GM12878 (cell line): ENCODE data around the gene CTDP1. TPM values are rescaled to one million over a fixed set of nuclear protein-coding genes. Genes with fewer than 3 reads are reported as not detected.

Experiments used
- ATAC-seq: fragments of 200-7000 bp; cut with Tn5 transposase; 3 replicates; pipeline ENCODE4 v1.9.1; 2020; ENCODE audit warnings: mild to moderate bottlenecking, moderate library complexity
- BruUV-seq: library from RNA; stranded (reverse); fragments of 400-500 nt; replicated peaks from 2 replicates; lab custom pipeline; 2021; lab: Mats Ljungman, UMichigan
- CTCF ChIA-PET: fragments of 300-600 bp; sonication (Branson Sonifier 250); formaldehyde crosslinking; extraction: SDS; loops from one replicate; lab custom pipeline; 2021; ENCODE audit warnings: inconsistent platforms; lab: Yijun Ruan, JAX
- POLR2A ChIA-PET: fragments of 350-600 bp; formaldehyde crosslinking; extraction: SDS; loops from one replicate; lab custom pipeline; 2021; ENCODE audit warnings: inconsistent platforms; lab: Charles Lee
- RAD21 ChIA-PET: fragments of 300-600 bp; sonication (Branson Sonifier 250); formaldehyde crosslinking; loops from one replicate; lab custom pipeline; 2023; ENCODE audit warnings: antibody characterized with exemption; ENCODE audit not compliant: unreplicated experiment; lab: Charles Lee
- SMC1A ChIA-PET: fragments of 300-600 bp; sonication (Branson Sonifier 250); formaldehyde crosslinking; loops from one replicate; lab custom pipeline; 2023; ENCODE audit not compliant: unreplicated experiment, uncharacterized antibody; lab: Charles Lee
- DNase-seq: peaks from one replicate; pipeline ENCODE4 v3.0.0-alpha.2; 2011; ENCODE audit warnings: low read depth, low spot score
- FAIRE-seq: peaks from 3 replicates; lab custom pipeline; 2011; peaks lifted over from hg19 to GRCh38; lab: Jason Lieb, UNC
- H2AFZ ChIP-seq: 2 replicates; pipeline ENCODE4 v1.6.0; 2011; ENCODE audit warnings: low read depth, low read length, control low read depth; ENCODE audit not compliant: control insufficient read depth
- H3K27ac ChIP-seq: 2 replicates; pipeline ENCODE4 v1.5.1; 2011; ENCODE audit warnings: control low read depth; ENCODE audit not compliant: control insufficient read depth, insufficient read depth
- H3K27me3 ChIP-seq, 2 experiments: replicated peaks in 1 of 2; 2 replicates each; pipeline versions ENCODE4 v1.6.0 to v1.6.1; 2011; ENCODE audit warnings: low read length in 1 of 2; ENCODE audit not compliant: control insufficient read depth in 2 of 2, insufficient read depth in 2 of 2
- H3K36me3 ChIP-seq, 2 experiments: 2 replicates each; pipeline ENCODE4 v1.5.1; 2011; ENCODE audit warnings: low read length in 1 of 2; ENCODE audit not compliant: control insufficient read depth in 2 of 2, insufficient read depth in 2 of 2
- H3K4me1 ChIP-seq: 2 replicates; pipeline ENCODE4 v1.6.1; 2011; ENCODE audit warnings: mild to moderate bottlenecking, low read length, moderate library complexity, mixed read lengths; ENCODE audit not compliant: control insufficient read depth, insufficient read depth
- H3K4me2 ChIP-seq: 2 replicates; pipeline ENCODE4 v1.6.0; 2011; ENCODE audit warnings: control low read depth; ENCODE audit not compliant: control insufficient read depth, insufficient read depth
- H3K4me3 ChIP-seq: fragments of 200-600 bp; sonication (generic); 2 replicates; pipeline ENCODE4 v1.5.1; 2016
- H3K79me2 ChIP-seq: 2 replicates; pipeline ENCODE4 v1.6.0; 2011; ENCODE audit warnings: low read length; ENCODE audit not compliant: control insufficient read depth, insufficient read depth
- H3K9ac ChIP-seq: 2 replicates; pipeline ENCODE4 v1.8.0; 2011; ENCODE audit warnings: low read length, control low read depth, mixed read lengths; ENCODE audit not compliant: control insufficient read depth, insufficient read depth
- H3K9me3 ChIP-seq: replicated peaks from 3 replicates; pipeline ENCODE4 v1.5.1; 2011; ENCODE audit warnings: mild to moderate bottlenecking, low read length; ENCODE audit not compliant: control insufficient read depth, insufficient read depth
- H4K20me1 ChIP-seq: 2 replicates; pipeline ENCODE4 v1.6.0; 2011; ENCODE audit not compliant: control insufficient read depth, insufficient read depth
- BACH1 ChIP-seq: fragments of 450-650 bp; IDR thresholded peaks from 2 replicates; pipeline ENCODE4 v1.6.1; 2017; ENCODE audit warnings: mild to moderate bottlenecking, borderline replicate concordance
- CBX3 ChIP-seq: fragments of 200-600 bp; sonication (generic); IDR thresholded peaks from 2 replicates; pipeline ENCODE4 v1.6.1; 2016; ENCODE audit warnings: low read depth, borderline replicate concordance
- CEBPB ChIP-seq, 2 experiments: fragments of 150-350 bp in 1 of 2; IDR thresholded peaks; 2 replicates each; pipeline ENCODE4 v1.6.1; 2012 to 2014; ENCODE audit warnings: low read depth in 2 of 2, low read length in 2 of 2, borderline replicate concordance in 1 of 2, inconsistent platforms in 1 of 2
- CTCF ChIP-seq, 3 experiments: IDR thresholded peaks in 2 of 3; conservative IDR thresholded peaks in 1 of 3; 2 replicates each; pipeline ENCODE4 v1.5.1; 2011; ENCODE audit warnings: low read depth in 3 of 3, low read length in 3 of 3, mild to moderate bottlenecking in 3 of 3, control low read depth in 2 of 3, moderate library complexity in 2 of 3, inconsistent platforms in 1 of 3, mixed read lengths in 1 of 3; ENCODE audit not compliant: control insufficient read depth in 2 of 3, insufficient read depth in 1 of 3; ENCODE audit errors: extremely low read depth in 1 of 3
- ELK1 ChIP-seq: IDR thresholded peaks from 2 replicates; pipeline ENCODE4 v1.6.1; 2012; ENCODE audit warnings: low read depth, low read length, improper control_type of control experiment
- EP300 ChIP-seq, 2 experiments: fragments of 150-350 bp in 1 of 2; IDR thresholded peaks; 2 replicates each; pipeline ENCODE4 v1.6.1; 2011 to 2012; ENCODE audit warnings: low read depth in 2 of 2, low read length in 2 of 2, borderline replicate concordance in 1 of 2, improper control_type of control experiment in 1 of 2, inconsistent platforms in 1 of 2; ENCODE audit not compliant: control insufficient read depth in 1 of 2
- FOXM1 ChIP-seq: IDR thresholded peaks from 2 replicates; pipeline ENCODE4 v1.6.1; 2012; ENCODE audit warnings: low read depth, mild to moderate bottlenecking, inconsistent platforms, low read length, moderate library complexity
- MEF2A ChIP-seq: IDR thresholded peaks from 2 replicates; pipeline ENCODE4 v1.6.1; 2011; ENCODE audit warnings: low read depth, mild to moderate bottlenecking, low read length, moderate library complexity; ENCODE audit not compliant: insufficient read depth
- MEF2B ChIP-seq: fragments of 450-650 bp; IDR thresholded peaks from 2 replicates; pipeline ENCODE4 v1.6.1; 2018; ENCODE audit warnings: mild to moderate bottlenecking, moderate library complexity; ENCODE audit not compliant: partially characterized antibody, poor library complexity, severe bottlenecking
- NBN ChIP-seq: fragments of 450-650 bp; IDR thresholded peaks from 2 replicates; pipeline ENCODE4 v1.6.1; 2016
- NFXL1 ChIP-seq: fragments of 450-650 bp; IDR thresholded peaks from 2 replicates; pipeline ENCODE4 v1.6.1; 2017; ENCODE audit warnings: antibody characterized with exemption, mild to moderate bottlenecking, borderline replicate concordance
- NFYA ChIP-seq: IDR thresholded peaks from 2 replicates; pipeline ENCODE4 v1.6.1; 2011; ENCODE audit warnings: low read depth, mild to moderate bottlenecking, low read length, improper control_type of control experiment, borderline replicate concordance
- NFYB ChIP-seq: IDR thresholded peaks from 2 replicates; pipeline ENCODE4 v1.6.1; 2011; ENCODE audit warnings: low read depth, mild to moderate bottlenecking, low read length, improper control_type of control experiment, moderate library complexity; ENCODE audit not compliant: insufficient read depth
- NR2C1 ChIP-seq: fragments of 450-650 bp; IDR thresholded peaks from 2 replicates; pipeline ENCODE4 v1.6.1; 2017; ENCODE audit warnings: antibody characterized with exemption, mild to moderate bottlenecking, moderate library complexity
- RAD21 ChIP-seq: IDR thresholded peaks from 2 replicates; pipeline ENCODE4 v1.6.1; 2011; ENCODE audit warnings: mild to moderate bottlenecking, low read depth, low read length, moderate library complexity; ENCODE audit not compliant: insufficient read depth
- RAD51 ChIP-seq: fragments of 450-650 bp; IDR thresholded peaks from 2 replicates; pipeline ENCODE4 v1.6.1; 2016; ENCODE audit warnings: moderate library complexity, mild to moderate bottlenecking, inconsistent platforms
- RBBP5 ChIP-seq: fragments of 200-600 bp; sonication (generic); conservative IDR thresholded peaks from 2 replicates; pipeline ENCODE4 v1.6.1; 2016
- SREBF2 ChIP-seq: IDR thresholded peaks from 2 replicates; pipeline ENCODE4 v1.6.1; 2012; ENCODE audit warnings: mild to moderate bottlenecking, low read length
- WGBS: methylation state at CpG from one replicate; pipeline ENCODE4 v1.1.6; 2016; ENCODE audit warnings: low lambda C conversion rate; ENCODE audit not compliant: insufficient replicate concordance, insufficient coverage; ENCODE audit errors: missing lambda C conversion rate; 5-methylcytosine and 5-hydroxymethylcytosine counted together
- in situ Hi-C: fragments of 300-500 bp; cut with MboI; formaldehyde crosslinking; loops from 9 replicates; pipeline ENCODE4 v1.14.3; 2018; ENCODE audit warnings: mixed read lengths
- intact Hi-C: fragments of 100-400 bp; cut with micrococcal nuclease; formaldehyde crosslinking; loops from one replicate; pipeline ENCODE4 v1.14.2; 2022; ENCODE audit not compliant: unreplicated experiment
- polyA plus RNA-seq, 11 experiments: library from polyadenylated mRNA; depleted of rRNA in 4 of 11; unstranded in 6 of 11; stranded (reverse) in 5 of 11; fragments of >200 nt; fragmentation: Nextera tagmentation in 4 of 11; fragmentation: Illumina TruSeq in 1 of 11; extraction: Ambion mirVana in 4 of 11; extraction: Trizol in 1 of 11; gene quantifications; 1 replicate in 1 of 11; 2 replicates in 10 of 11; pipeline versions ENCODE4 v1.2.1 to v1.2.3, GENCODE V29; 2011 to 2016; ENCODE audit warnings: inconsistent platforms in 2 of 11, missing spikeins in 2 of 11, low read depth in 1 of 11
- total RNA-seq, 4 experiments: library from RNA; depleted of rRNA in 3 of 4; stranded (reverse); fragments of >200 nt in 3 of 4; fragmentation: Illumina TruSeq in 1 of 4; extraction: Trizol in 1 of 4; gene quantifications; 2 replicates each; pipeline versions ENCODE4 v1.2.1 to v1.2.3, GENCODE V29; 2013 to 2021
- TF ChIP-seq, protein P1 (sequence below): fragments of 450-650 bp; IDR thresholded peaks from 2 replicates; pipeline ENCODE4 v1.6.1; 2017; ENCODE audit warnings: antibody characterized with exemption, mild to moderate bottlenecking, moderate library complexity

Gene CTDP1
- total and polyA plus RNA-seq, 10 of the 15 experiments (the other 5 are each of a cell fraction or from before 2014, with no cell fraction given): 0.32 to 31.3 (median 8.8) TPM

- FAIRE-seq (no peak), DNase-seq (no peak), ATAC-seq (no peak)
- Histone ChIP-seq H3K79me2 (peaks cover 46% of the 10 kb centered on the region), H3K4me1 (peaks cover 17% of the 10 kb centered on the region), H3K36me3 (peaks cover 0 to 5% of the 10 kb centered on the region in 2 experiments; a peak in 1 of 4 replicates), H3K9ac (peak overlapping the region; percentile 78), H3K4me2 (peak overlapping the region; percentile 92), H3K27me3 (no peaks in the 10 kb centered on the region), H3K4me3 (peak overlapping the region; percentile 71), H2AFZ (no peak overlapping the region), H3K27ac (no peak overlapping the region; the same call in 1 of the 2 replicates)
- POLR2A ChIA-PET: no interaction called here
- WGBS: 98% methylated on average over 9 of the region's 9 CpGs
- RAD21 ChIA-PET: no interaction called here
- intact Hi-C loops (loop anchor here (2.0 kb wide), 1 partner anchor 431 kb away; the partner anchor contains the start of gene ADNP2), in situ Hi-C loops (no loop called here)
- BruUV-seq: TSS peak; percentile 77
- CTCF ChIA-PET: no interaction called here
- TF ChIP-seq NFYB (no peak), MEF2A (no peak), SREBF2 (no peak), NFXL1 (no peak), CEBPB (IDR thresholded peaks at IDR 0.05; ENCODE audit: borderline replicate concordance in 1 of 2, low read depth in 2 of 2, low read length in 2 of 2) (no peak), CBX3 (no peak), FOXM1 (no peak), NR2C1 (no peak), EP300 (IDR thresholded peaks at IDR 0.05; ENCODE audit: borderline replicate concordance in 1 of 2, control insufficient read depth in 1 of 2, low read depth in 2 of 2, low read length in 2 of 2) (no peak), NFYA (no peak), NBN (no peak), BACH1 (no peak), RBBP5 (no peak), RAD21 (no peak), CTCF (IDR thresholded peaks at IDR 0.05 in 2 of 3, conservative IDR thresholded peaks at IDR 0.05 in 1 of 3; ENCODE audit: control insufficient read depth in 2 of 3, extremely low read depth in 1 of 3, insufficient read depth in 1 of 3, low read depth in 3 of 3, low read length in 3 of 3) (no peak), RAD51 (no peak), ELK1 (no peak), MEF2B (no peak)
- TF ChIP-seq, protein P1, sequence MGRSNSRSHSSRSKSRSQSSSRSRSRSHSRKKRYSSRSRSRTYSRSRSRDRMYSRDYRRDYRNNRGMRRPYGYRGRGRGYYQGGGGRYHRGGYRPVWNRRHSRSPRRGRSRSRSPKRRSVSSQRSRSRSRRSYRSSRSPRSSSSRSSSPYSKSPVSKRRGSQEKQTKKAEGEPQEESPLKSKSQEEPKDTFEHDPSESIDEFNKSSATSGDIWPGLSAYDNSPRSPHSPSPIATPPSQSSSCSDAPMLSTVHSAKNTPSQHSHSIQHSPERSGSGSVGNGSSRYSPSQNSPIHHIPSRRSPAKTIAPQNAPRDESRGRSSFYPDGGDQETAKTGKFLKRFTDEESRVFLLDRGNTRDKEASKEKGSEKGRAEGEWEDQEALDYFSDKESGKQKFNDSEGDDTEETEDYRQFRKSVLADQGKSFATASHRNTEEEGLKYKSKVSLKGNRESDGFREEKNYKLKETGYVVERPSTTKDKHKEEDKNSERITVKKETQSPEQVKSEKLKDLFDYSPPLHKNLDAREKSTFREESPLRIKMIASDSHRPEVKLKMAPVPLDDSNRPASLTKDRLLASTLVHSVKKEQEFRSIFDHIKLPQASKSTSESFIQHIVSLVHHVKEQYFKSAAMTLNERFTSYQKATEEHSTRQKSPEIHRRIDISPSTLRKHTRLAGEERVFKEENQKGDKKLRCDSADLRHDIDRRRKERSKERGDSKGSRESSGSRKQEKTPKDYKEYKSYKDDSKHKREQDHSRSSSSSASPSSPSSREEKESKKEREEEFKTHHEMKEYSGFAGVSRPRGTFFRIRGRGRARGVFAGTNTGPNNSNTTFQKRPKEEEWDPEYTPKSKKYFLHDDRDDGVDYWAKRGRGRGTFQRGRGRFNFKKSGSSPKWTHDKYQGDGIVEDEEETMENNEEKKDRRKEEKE: no peak
- TF ChIP-seq, all 136 proteins: peak for 0
- Histone ChIP-seq H3K9me3 (no peaks in the 10 kb centered on the region; the same call in 2 of the 3 replicates), H4K20me1 (peaks cover 2% of the 10 kb centered on the region; the same call in 1 of the 2 replicates)
- SMC1A ChIA-PET: interaction anchor here (0.5 to 1.5 kb wide), 2 partner anchors 11 to 343 kb away, joined by 3 read pairs; no protein-coding TSS in a partner anchor
Measured at GRCh38 chr18:79677840-79678239, 1.8 kb upstream of the CTDP1 start.
